Liver (tissue), 2 donors: Measurements from ENCODE around the gene FTCD.

Experiments
- EGR1 ChIP-seq, 2 donors: IDR thresholded peaks; 2 replicates each; pipeline ENCODE4 v1.6.1; 2016 to 2018; ENCODE audit warnings: antibody characterized with exemption in 2 of 2, low read depth in 2 of 2
- RAD21 ChIP-seq, 2 donors: IDR thresholded peaks; 2 replicates each; pipeline ENCODE4 v1.6.1; 2016; ENCODE audit warnings: antibody characterized with exemption in 2 of 2, mild to moderate bottlenecking in 2 of 2
- RXRA ChIP-seq, 2 donors: IDR thresholded peaks; 2 replicates each; pipeline ENCODE4 v1.6.1; 2017 to 2018; ENCODE audit warnings: antibody characterized with exemption in 2 of 2, mild to moderate bottlenecking in 1 of 2
- YY1 ChIP-seq: IDR thresholded peaks from 2 replicates; pipeline ENCODE4 v1.6.1; 2016; ENCODE audit warnings: antibody characterized with exemption, mild to moderate bottlenecking
- donor health status: healthy.

DNA sequence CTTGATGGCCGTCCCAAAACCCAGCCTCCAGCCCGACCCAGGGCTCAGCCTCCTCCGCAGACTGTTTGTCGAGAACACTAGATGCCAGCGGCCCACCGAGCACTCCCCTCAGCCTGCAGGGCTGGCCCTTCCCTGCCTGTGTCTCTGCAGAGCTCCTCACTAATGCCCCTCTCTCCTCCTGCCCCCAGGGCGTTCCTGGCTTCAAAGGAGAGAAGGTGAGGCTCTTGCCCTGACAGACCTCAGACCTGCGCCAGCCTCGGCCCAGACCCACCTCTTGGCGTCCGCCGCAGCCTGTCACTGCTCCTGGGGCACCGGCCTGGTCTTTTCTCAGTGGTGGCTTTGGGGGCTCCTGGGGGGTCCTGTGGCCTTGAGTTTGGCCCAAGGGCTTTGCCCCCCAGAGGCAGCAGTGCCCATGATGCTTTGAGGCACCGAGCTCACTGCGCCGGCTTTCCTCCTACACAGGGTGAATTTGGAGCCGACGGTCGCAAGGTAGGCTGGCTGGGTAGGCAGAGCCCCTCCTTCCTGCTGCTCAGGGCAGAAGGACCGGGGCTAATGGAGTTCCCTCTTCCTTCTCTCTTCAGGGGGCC is 39.1 kb downstream of the FTCD start:
- no peak for TF ChIP-seq EGR1 (IDR thresholded peaks at IDR 0.05; ENCODE audit: low read depth in 2 of 2)
- no peak for TF ChIP-seq RXRA (IDR thresholded peaks at IDR 0.05)
- TF ChIP-seq YY1, result no peak
- TF ChIP-seq RAD21 (IDR thresholded peaks at IDR 0.05), result no peak
